GM23338 (cell line): ENCODE measurements around the gene MSL1.

ENCODE experiments used
- CREB1 ChIP-seq: fragments of 250-450 bp; sonication (Bioruptor Pico); IDR thresholded peaks from 2 replicates; pipeline ENCODE4 v1.5.0; 2020; ENCODE audit warnings: low read depth, mild to moderate bottlenecking, moderate library complexity
- ETS1 ChIP-seq: IDR thresholded peaks from 2 replicates; pipeline ENCODE4 v1.6.1; 2016; ENCODE audit warnings: antibody characterized with exemption
- EZH2 ChIP-seq: fragments of 200-600 bp; sonication (generic); IDR thresholded peaks from one replicate; pipeline ENCODE4 v1.8.0; 2017; ENCODE audit warnings: antibody characterized with exemption, mild to moderate bottlenecking, low read depth; ENCODE audit not compliant: unreplicated experiment
- EZH2phosphoT487 ChIP-seq: fragments of 200-600 bp; sonication (generic); IDR thresholded peaks from one replicate; pipeline ENCODE4 v1.8.1; 2018; ENCODE audit warnings: antibody characterized with exemption; ENCODE audit not compliant: unreplicated experiment
- POLR2AphosphoS5 ChIP-seq: IDR thresholded peaks from 2 replicates; pipeline ENCODE4 v1.6.1; 2016; ENCODE audit warnings: antibody characterized with exemption, low read depth
- TF ChIP-seq, protein P1 (sequence below), 2 experiments: fragments of 200-600 bp in 1 of 2; sonication (generic) in 1 of 2; conservative IDR thresholded peaks; 2 replicates each; pipeline versions ENCODE4 v1.5.1 to v1.6.1; 2016 to 2017; ENCODE audit warnings: antibody characterized with exemption in 2 of 2, low read depth in 2 of 2, mild to moderate bottlenecking in 2 of 2, moderate library complexity in 1 of 2

GRCh38 chr17:40094874-40095273 lies 26.9 kb upstream of the MSL1 start:
- TF ChIP-seq, protein P1, sequence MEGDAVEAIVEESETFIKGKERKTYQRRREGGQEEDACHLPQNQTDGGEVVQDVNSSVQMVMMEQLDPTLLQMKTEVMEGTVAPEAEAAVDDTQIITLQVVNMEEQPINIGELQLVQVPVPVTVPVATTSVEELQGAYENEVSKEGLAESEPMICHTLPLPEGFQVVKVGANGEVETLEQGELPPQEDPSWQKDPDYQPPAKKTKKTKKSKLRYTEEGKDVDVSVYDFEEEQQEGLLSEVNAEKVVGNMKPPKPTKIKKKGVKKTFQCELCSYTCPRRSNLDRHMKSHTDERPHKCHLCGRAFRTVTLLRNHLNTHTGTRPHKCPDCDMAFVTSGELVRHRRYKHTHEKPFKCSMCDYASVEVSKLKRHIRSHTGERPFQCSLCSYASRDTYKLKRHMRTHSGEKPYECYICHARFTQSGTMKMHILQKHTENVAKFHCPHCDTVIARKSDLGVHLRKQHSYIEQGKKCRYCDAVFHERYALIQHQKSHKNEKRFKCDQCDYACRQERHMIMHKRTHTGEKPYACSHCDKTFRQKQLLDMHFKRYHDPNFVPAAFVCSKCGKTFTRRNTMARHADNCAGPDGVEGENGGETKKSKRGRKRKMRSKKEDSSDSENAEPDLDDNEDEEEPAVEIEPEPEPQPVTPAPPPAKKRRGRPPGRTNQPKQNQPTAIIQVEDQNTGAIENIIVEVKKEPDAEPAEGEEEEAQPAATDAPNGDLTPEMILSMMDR (conservative IDR thresholded peaks at IDR 0.05; ENCODE audit: low read depth in 2 of 2), result no peak
- TF ChIP-seq EZH2 (no peak), POLR2AphosphoS5 (no peak), ETS1 (no peak), EZH2phosphoT487 (no peak), CREB1 (no peak)
